HepG2 (cell line): Measurements from ENCODE around the gene TDRD9. TPM values are rescaled to one million over a fixed set of nuclear protein-coding genes. Genes with fewer than 3 reads are reported as not detected.
A peak's percentile ranks its signal among the peaks of the same experiment; 100 is the strongest.
"Not testable (repeated sequence)": the region's sequence is repeated elsewhere in the genome, so short reads cannot be mapped to it uniquely, and the experiment has no call there.

Experiments used
- ATAC-seq: fragments of 200-7000 bp; cut with Tn5 transposase; 3 replicates; pipeline ENCODE4 v1.9.1; 2020; ENCODE audit warnings: mild to moderate bottlenecking, moderate library complexity
- BruUV-seq: library from RNA; stranded (reverse); fragments of 400-500 nt; replicated peaks from 2 replicates; lab custom pipeline; 2021; lab: Mats Ljungman, UMichigan
- CTCF ChIA-PET: fragments of 300-600 bp; formaldehyde crosslinking; extraction: SDS; loops from one replicate; lab custom pipeline; 2021; ENCODE audit warnings: low total read pairs, inconsistent platforms, low intra/inter-chr PET ratio; lab: Yijun Ruan, JAX
- POLR2A ChIA-PET: fragments of 350-600 bp; sonication (Branson Sonifier 250); formaldehyde crosslinking; loops from one replicate; lab custom pipeline; 2020; ENCODE audit warnings: antibody characterized with exemption, inconsistent platforms; lab: Yijun Ruan, JAX
- DNase-seq: peaks from one replicate; pipeline ENCODE4 v3.0.0-alpha.2; 2015; ENCODE audit warnings: low spot score
- FAIRE-seq: peaks from 3 replicates; lab custom pipeline; 2011; peaks lifted over from hg19 to GRCh38; lab: Jason Lieb, UNC
- H2AFZ ChIP-seq: one replicate; pipeline ENCODE4 v1.6.1; 2011; ENCODE audit warnings: low read length, inconsistent platforms
- H3K27ac ChIP-seq: fragments of 300-600 bp; 3 replicates; pipeline ENCODE4 v1.8.0; 2011; ENCODE audit warnings: mixed run types, mild to moderate bottlenecking, mixed read lengths, low read length, inconsistent platforms; ENCODE audit not compliant: insufficient read depth; ENCODE audit errors: extremely low read length
- H3K27me3 ChIP-seq, 2 experiments: fragments of 200-600 bp in 1 of 2; 2 replicates in 1 of 2; 3 replicates in 1 of 2; pipeline versions ENCODE4 v1.6.0 to v1.8.0; 2011; ENCODE audit warnings: low read length in 2 of 2, mild to moderate bottlenecking in 2 of 2, moderate library complexity in 2 of 2, inconsistent platforms in 1 of 2; ENCODE audit not compliant: insufficient read depth in 2 of 2, control insufficient read depth in 1 of 2
- H3K36me3 ChIP-seq, 2 experiments: fragments of 200-600 bp in 1 of 2; replicated peaks in 1 of 2; 2 replicates in 1 of 2; 3 replicates in 1 of 2; pipeline versions ENCODE4 v1.5.1 to v1.8.0; 2011; ENCODE audit warnings: low read length in 2 of 2, inconsistent platforms in 1 of 2; ENCODE audit not compliant: insufficient read depth in 2 of 2, control insufficient read depth in 1 of 2
- H3K4me1 ChIP-seq: 2 replicates; pipeline ENCODE4 v1.5.1; 2012; ENCODE audit warnings: low read length, inconsistent platforms; ENCODE audit not compliant: insufficient read depth
- H3K4me2 ChIP-seq: 2 replicates; pipeline ENCODE4 v1.6.0; 2011; ENCODE audit warnings: low read depth, low read length, inconsistent platforms
- H3K4me3 ChIP-seq, 3 experiments: fragments of 200-600 bp in 1 of 3; sonication (generic), shearing (Covaris generic) in 1 of 3; replicated peaks in 1 of 3; 2 replicates each; pipeline ENCODE4 v1.5.1; 2011 to 2016; ENCODE audit warnings: low read length in 3 of 3, inconsistent platforms in 2 of 3, low read depth in 2 of 3, mild to moderate bottlenecking in 2 of 3, control low read depth in 1 of 3, mixed read lengths in 1 of 3; ENCODE audit not compliant: insufficient read depth in 1 of 3
- H3K79me2 ChIP-seq: one replicate; pipeline ENCODE4 v1.6.1; 2011; ENCODE audit warnings: low read length, inconsistent platforms; ENCODE audit not compliant: insufficient read depth
- H3K9ac ChIP-seq: 2 replicates; pipeline ENCODE4 v1.6.0; 2011; ENCODE audit warnings: mild to moderate bottlenecking, low read depth, low read length, inconsistent platforms; ENCODE audit not compliant: insufficient read depth
- H3K9me3 ChIP-seq: 2 replicates; pipeline ENCODE4 v1.5.1; 2012; ENCODE audit warnings: mild to moderate bottlenecking, low read length
- H4K20me1 ChIP-seq: 2 replicates; pipeline ENCODE4 v1.6.0; 2011; ENCODE audit warnings: inconsistent platforms, mild to moderate bottlenecking, low read length, moderate library complexity; ENCODE audit not compliant: insufficient read depth
- ATF5 ChIP-seq: sonication (generic); formaldehyde crosslinking; IDR thresholded peaks from 2 replicates; pipeline ENCODE4 v1.4.0; 2020; ENCODE audit warnings: mild to moderate bottlenecking, low read depth, missing genetic modification reagents
- EEA1 ChIP-seq: sonication (generic); formaldehyde crosslinking; IDR thresholded peaks from 2 replicates; pipeline ENCODE4 v1.5.1; 2020; ENCODE audit warnings: mild to moderate bottlenecking, missing genetic modification reagents, borderline replicate concordance
- GFI1 ChIP-seq: sonication (generic); formaldehyde crosslinking; IDR thresholded peaks from 2 replicates; pipeline ENCODE4 v1.5.0; 2020; ENCODE audit warnings: missing genetic modification reagents, mild to moderate bottlenecking, borderline replicate concordance
- HNF4G ChIP-seq, 2 experiments: sonication (generic) in 1 of 2; formaldehyde crosslinking in 1 of 2; IDR thresholded peaks; 2 replicates each; pipeline versions ENCODE4 v1.4.0 to v1.6.1; 2011 to 2020; ENCODE audit warnings: borderline replicate concordance in 2 of 2, low read depth in 2 of 2, mild to moderate bottlenecking in 2 of 2, low read length in 1 of 2, missing genetic modification reagents in 1 of 2, moderate library complexity in 1 of 2
- IRF9 ChIP-seq: sonication (generic); formaldehyde crosslinking; IDR thresholded peaks from 2 replicates; pipeline ENCODE4 v1.8.0; 2022; ENCODE audit warnings: missing genetic modification reagents, mild to moderate bottlenecking, borderline replicate concordance
- KDM5B ChIP-seq: sonication (generic); formaldehyde crosslinking; IDR thresholded peaks from 2 replicates; pipeline ENCODE4 v1.4.0; 2020; ENCODE audit warnings: missing genetic modification reagents, mild to moderate bottlenecking, borderline replicate concordance
- NAIF1 ChIP-seq: sonication (generic); formaldehyde crosslinking; IDR thresholded peaks from 2 replicates; pipeline ENCODE4 v1.5.0; 2020; ENCODE audit warnings: mild to moderate bottlenecking, missing genetic modification reagents, borderline replicate concordance
- RARG ChIP-seq: sonication (generic); formaldehyde crosslinking; IDR thresholded peaks from 2 replicates; pipeline ENCODE4 v1.4.0; 2020; ENCODE audit warnings: low read depth, mild to moderate bottlenecking, missing genetic modification reagents
- ZBTB3 ChIP-seq: sonication (generic); formaldehyde crosslinking; IDR thresholded peaks from 2 replicates; pipeline ENCODE4 v1.4.0; 2020; ENCODE audit warnings: low read depth, mild to moderate bottlenecking, moderate library complexity, missing genetic modification reagents, borderline replicate concordance
- ZSCAN31 ChIP-seq: sonication (generic); formaldehyde crosslinking; IDR thresholded peaks from 2 replicates; pipeline ENCODE4 v1.5.0; 2020; ENCODE audit warnings: low read depth, mild to moderate bottlenecking, missing genetic modification reagents
- ZZZ3 ChIP-seq: sonication (generic); formaldehyde crosslinking; IDR thresholded peaks from 2 replicates; pipeline ENCODE4 v1.4.0; 2020; ENCODE audit warnings: missing genetic modification reagents, mild to moderate bottlenecking, borderline replicate concordance
- WGBS: methylation state at CpG from one replicate; pipeline ENCODE4 v1.1.6; 2017; ENCODE audit warnings: low lambda C conversion rate; 5-methylcytosine and 5-hydroxymethylcytosine counted together
- in situ Hi-C: cut with HindIII; loops from 2 replicates; pipeline ENCODE4 v1.10.0; 2017; ENCODE audit warnings: low pct_unique_long_range_greater_than_20kb; ENCODE audit not compliant: extremely low pct_ligation_motif_present
- intact Hi-C: fragments of 100-400 bp; cut with micrococcal nuclease; formaldehyde crosslinking; loops from one replicate; pipeline ENCODE4 v1.10.0; 2022; ENCODE audit not compliant: unreplicated experiment
- polyA plus RNA-seq, 8 experiments: library from polyadenylated mRNA; depleted of rRNA in 3 of 8; stranded (reverse) in 7 of 8; unstranded in 1 of 8; fragments of >200 nt; fragmentation: Illumina TruSeq in 4 of 8; extraction: Trizol in 4 of 8; gene quantifications; 2 replicates each; pipeline versions ENCODE4 v1.2.1 to v1.2.3, GENCODE V29; 2011 to 2016; ENCODE audit warnings: low read depth in 4 of 8, missing spikeins in 1 of 8, mixed read lengths in 1 of 8; ENCODE audit not compliant: insufficient read depth in 1 of 8
- total RNA-seq, 5 experiments: library from RNA; depleted of rRNA; stranded (reverse); fragments of >200 nt; fragmentation: Illumina TruSeq; extraction: Trizol; gene quantifications; 2 replicates each; pipeline ENCODE4 v1.2.3, GENCODE V29; 2016; ENCODE audit warnings: low read depth in 1 of 5
- TF ChIP-seq, protein P1 (sequence below): sonication (generic); formaldehyde crosslinking; IDR thresholded peaks from 2 replicates; pipeline ENCODE4 v1.9.0; 2022; ENCODE audit warnings: missing genetic modification reagents, mild to moderate bottlenecking, borderline replicate concordance
- TF ChIP-seq, protein P2 (sequence below): sonication (generic); formaldehyde crosslinking; IDR thresholded peaks from 2 replicates; pipeline ENCODE4 v1.4.0; 2020; ENCODE audit warnings: missing genetic modification reagents, mild to moderate bottlenecking, borderline replicate concordance

The TDRD9 gene
- total and polyA plus RNA-seq, 2 of the 13 experiments (the other 11 are each of a cell fraction or from before 2014, with no cell fraction given), result not detected

- H3K36me3 ChIP-seq; H3K79me2 ChIP-seq; H3K9me3 ChIP-seq; FAIRE-seq; H2AFZ ChIP-seq; ATAC-seq; BruUV-seq; DNase-seq; H4K20me1 ChIP-seq; in situ Hi-C loops; CTCF ChIA-PET; H3K27me3 ChIP-seq; TF ChIP-seq HNF4G (IDR thresholded peaks at IDR 0.05; ENCODE audit: borderline replicate concordance, low read depth, low read length): not testable (repeated sequence)
- peaks cover 90% of the 10 kb centered on the region for H3K4me1 ChIP-seq
- 6% methylated on average over 6 of the region's 8 CpGs for WGBS
- intact Hi-C loops, result loop anchor here (2.0 to 5.0 kb wide), 2 partner anchors 26 to 42 kb away; partner anchors contain the start of gene PPP1R13B
- peak overlapping the region; percentile 98 for H3K4me2 ChIP-seq
- H3K4me3 ChIP-seq, result peak overlapping the region; percentile 54 to 75 (median 60); a peak in 5 of 6 replicates
- POLR2A ChIA-PET, result interaction anchor here (1.0 to 7.3 kb wide), 10 partner anchors 8 to 64 kb away, joined by 3 to 195 read pairs (median 6); no protein-coding TSS in a partner anchor
- peak overlapping the region; percentile 85 for H3K27ac ChIP-seq
- peak overlapping the region; percentile 77 for H3K9ac ChIP-seq
- TF ChIP-seq HNF4G (CRISPR knock-in tag; IDR thresholded peaks at IDR 0.05; ENCODE audit: borderline replicate concordance, low read depth), result 0 out of 2 replicates have a peak, but pooled peaks have one; percentile 21
- TF ChIP-seq ZSCAN31 (CRISPR knock-in tag), result 0 out of 2 replicates have a peak, but pooled peaks have one; percentile 23
- TF ChIP-seq ATF5 (CRISPR knock-in tag), result peak; percentile 66; the same call in 1 of the 2 replicates
- TF ChIP-seq GFI1, result 0 out of 2 replicates have a peak, but pooled peaks have one; percentile 39
- TF ChIP-seq ZZZ3, result 0 out of 2 replicates have a peak, but pooled peaks have one; percentile 81
- 0 out of 2 replicates have a peak, but pooled peaks have one; percentile 23 for TF ChIP-seq NAIF1 (CRISPR knock-in tag)
- peak; percentile 73; the same call in 1 of the 2 replicates for TF ChIP-seq KDM5B
- TF ChIP-seq, protein P1, sequence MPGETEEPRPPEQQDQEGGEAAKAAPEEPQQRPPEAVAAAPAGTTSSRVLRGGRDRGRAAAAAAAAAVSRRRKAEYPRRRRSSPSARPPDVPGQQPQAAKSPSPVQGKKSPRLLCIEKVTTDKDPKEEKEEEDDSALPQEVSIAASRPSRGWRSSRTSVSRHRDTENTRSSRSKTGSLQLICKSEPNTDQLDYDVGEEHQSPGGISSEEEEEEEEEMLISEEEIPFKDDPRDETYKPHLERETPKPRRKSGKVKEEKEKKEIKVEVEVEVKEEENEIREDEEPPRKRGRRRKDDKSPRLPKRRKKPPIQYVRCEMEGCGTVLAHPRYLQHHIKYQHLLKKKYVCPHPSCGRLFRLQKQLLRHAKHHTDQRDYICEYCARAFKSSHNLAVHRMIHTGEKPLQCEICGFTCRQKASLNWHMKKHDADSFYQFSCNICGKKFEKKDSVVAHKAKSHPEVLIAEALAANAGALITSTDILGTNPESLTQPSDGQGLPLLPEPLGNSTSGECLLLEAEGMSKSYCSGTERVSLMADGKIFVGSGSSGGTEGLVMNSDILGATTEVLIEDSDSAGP (CRISPR knock-in tag), result peak; percentile 37
- 0 out of 2 replicates have a peak, but pooled peaks have one; percentile 34 for TF ChIP-seq IRF9 (CRISPR knock-in tag)
- 0 out of 2 replicates have a peak, but pooled peaks have one; percentile 41 for TF ChIP-seq RARG (CRISPR knock-in tag)
- TF ChIP-seq ZBTB3, result 0 out of 2 replicates have a peak, but pooled peaks have one; percentile 46
- TF ChIP-seq, protein P2, sequence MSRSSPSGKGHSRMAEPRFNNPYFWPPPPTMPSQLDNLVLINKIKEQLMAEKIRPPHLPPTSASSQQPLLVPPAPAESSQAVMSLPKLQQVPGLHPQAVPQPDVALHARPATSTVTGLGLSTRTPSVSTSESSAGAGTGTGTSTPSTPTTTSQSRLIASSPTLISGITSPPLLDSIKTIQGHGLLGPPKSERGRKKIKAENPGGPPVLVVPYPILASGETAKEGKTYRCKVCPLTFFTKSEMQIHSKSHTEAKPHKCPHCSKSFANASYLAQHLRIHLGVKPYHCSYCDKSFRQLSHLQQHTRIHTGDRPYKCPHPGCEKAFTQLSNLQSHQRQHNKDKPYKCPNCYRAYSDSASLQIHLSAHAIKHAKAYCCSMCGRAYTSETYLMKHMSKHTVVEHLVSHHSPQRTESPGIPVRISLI (CRISPR knock-in tag), result peak; percentile 80
- 0 out of 2 replicates have a peak, but pooled peaks have one; percentile 5 for TF ChIP-seq EEA1 (CRISPR knock-in tag)
Observed at GRCh38 chr14:103889002-103889312, 39.3 kb upstream of the TDRD9 start.
